CD14-positive monocyte (primary cell): Measurements from ENCODE around the gene PTGDS. TPM values are rescaled to one million over a fixed set of nuclear protein-coding genes. Genes with fewer than 3 reads are reported as not detected.

Experiments used
- DNase-seq, 3 donors: peaks; one replicate each; pipeline ENCODE4 v3.0.0-alpha.2; 2011 to 2022
- H2AFZ ChIP-seq: 2 replicates; pipeline ENCODE4 v1.6.0; 2012; ENCODE audit warnings: mild to moderate bottlenecking, low read depth, low read length, inconsistent platforms; ENCODE audit not compliant: insufficient read depth, poor library complexity, severe bottlenecking
- H3K27ac ChIP-seq, 2 donors: 1 replicate in 1 of 2; 2 replicates in 1 of 2; pipeline ENCODE4 v1.5.1; 2012 to 2013; ENCODE audit warnings: low read length in 2 of 2, control low read depth in 1 of 2, inconsistent platforms in 1 of 2, low read depth in 1 of 2, mild to moderate bottlenecking in 1 of 2
- H3K27me3 ChIP-seq, 2 donors: one replicate each; pipeline versions ENCODE4 v1.6.0 to v1.6.1; 2011 to 2013; ENCODE audit warnings: low read length in 2 of 2; ENCODE audit not compliant: control insufficient read depth in 2 of 2, insufficient read depth in 2 of 2
- H3K36me3 ChIP-seq, 2 donors: replicated peaks in 1 of 2; 1 replicate in 1 of 2; 2 replicates in 1 of 2; pipeline versions ENCODE4 v1.5.1 to v1.6.1; 2012 to 2013; ENCODE audit warnings: low read length in 2 of 2, control low read depth in 1 of 2, inconsistent platforms in 1 of 2, mild to moderate bottlenecking in 1 of 2; ENCODE audit not compliant: insufficient read depth in 2 of 2, control insufficient read depth in 1 of 2
- H3K4me1 ChIP-seq, 2 donors: 1 replicate in 1 of 2; 2 replicates in 1 of 2; pipeline versions ENCODE4 v1.5.1 to v1.6.1; 2012 to 2013; ENCODE audit warnings: low read length in 2 of 2, control low read depth in 1 of 2, inconsistent platforms in 1 of 2, mild to moderate bottlenecking in 1 of 2, moderate library complexity in 1 of 2; ENCODE audit not compliant: insufficient read depth in 2 of 2, control insufficient read depth in 1 of 2
- H3K4me2 ChIP-seq: replicated peaks from 2 replicates; pipeline ENCODE3; 2012; ENCODE audit warnings: low read length, moderate library complexity, mild to moderate bottlenecking; ENCODE audit not compliant: poor library complexity, severe bottlenecking; ENCODE audit errors: extremely low read depth
- H3K4me3 ChIP-seq, 3 experiments: fragments of 200-600 bp in 1 of 3; sonication (generic) in 1 of 3; replicated peaks in 1 of 3; 1 replicate in 2 of 3; 2 replicates in 1 of 3; pipeline ENCODE4 v1.5.1; 2011 to 2013; ENCODE audit warnings: low read length in 3 of 3, mild to moderate bottlenecking in 3 of 3, control low read depth in 2 of 3, low read depth in 2 of 3, inconsistent platforms in 1 of 3, moderate library complexity in 1 of 3
- H3K79me2 ChIP-seq: 2 replicates; pipeline ENCODE4 v1.6.0; 2012; ENCODE audit warnings: mild to moderate bottlenecking, control low read depth, inconsistent platforms, low read length, moderate library complexity; ENCODE audit not compliant: insufficient read depth
- H3K9ac ChIP-seq: 2 replicates; pipeline ENCODE4 v1.6.0; 2017; ENCODE audit warnings: low read length, mild to moderate bottlenecking; ENCODE audit not compliant: insufficient read depth, poor library complexity, severe bottlenecking
- H3K9me3 ChIP-seq, 2 donors: replicated peaks in 1 of 2; 1 replicate in 1 of 2; 2 replicates in 1 of 2; pipeline versions ENCODE4 v1.5.1 to v1.6.1; 2012 to 2013; ENCODE audit warnings: low read length in 2 of 2, control low read depth in 1 of 2; ENCODE audit not compliant: control insufficient read depth in 1 of 2, insufficient read depth in 1 of 2
- H4K20me1 ChIP-seq: 2 replicates; pipeline ENCODE4 v1.6.0; 2012; ENCODE audit warnings: mild to moderate bottlenecking, low read length, control low read depth, moderate library complexity; ENCODE audit not compliant: insufficient read depth
- H3K27ac Mint-ChIP-seq, 7 donors: one replicate each; pipeline ENCODE4 v1.8.0; 2020; ENCODE audit warnings: mild to moderate bottlenecking in 7 of 7, mixed read lengths in 7 of 7, moderate library complexity in 6 of 7, inconsistent platforms in 2 of 7
- H3K27me3 Mint-ChIP-seq, 3 donors: one replicate each; pipeline ENCODE4 v1.8.0; 2021 to 2022; ENCODE audit warnings: low read depth in 3 of 3, mild to moderate bottlenecking in 3 of 3, mixed read lengths in 3 of 3, moderate library complexity in 3 of 3, inconsistent platforms in 1 of 3
- H3K36me3 Mint-ChIP-seq, 2 donors: one replicate each; pipeline ENCODE4 v1.8.0; 2020; ENCODE audit warnings: mixed read lengths in 2 of 2, inconsistent platforms in 1 of 2, mild to moderate bottlenecking in 1 of 2
- H3K4me1 Mint-ChIP-seq: one replicate; pipeline ENCODE4 v1.8.0; 2020; ENCODE audit warnings: mild to moderate bottlenecking, mixed read lengths
- H3K4me3 Mint-ChIP-seq, 2 donors: one replicate each; pipeline ENCODE4 v1.8.0; 2020; ENCODE audit warnings: mild to moderate bottlenecking in 2 of 2, mixed read lengths in 2 of 2, moderate library complexity in 1 of 2
- H3K9me3 Mint-ChIP-seq, 7 donors: one replicate each; pipeline ENCODE4 v1.8.0; 2020 to 2022; ENCODE audit warnings: mixed read lengths in 7 of 7, mild to moderate bottlenecking in 6 of 7, moderate library complexity in 6 of 7, inconsistent platforms in 2 of 7
- WGBS: methylation state at CpG from one replicate; pipeline ENCODE4 v1.1.5; 2013; ENCODE audit warnings: missing lambda C conversion rate; ENCODE audit not compliant: insufficient coverage; 5-methylcytosine and 5-hydroxymethylcytosine counted together
- intact Hi-C, 2 donors: fragments of 100-400 bp; cut with micrococcal nuclease; formaldehyde crosslinking; loops; one replicate each; pipeline versions ENCODE4 v1.15.0 to v1.15.1; 2023
- polyA plus RNA-seq, 3 donors: library from polyadenylated mRNA; depleted of rRNA in 1 of 3; unstranded in 2 of 3; stranded (reverse) in 1 of 3; fragments of 300-500 nt in 2 of 3; fragments of >200 nt in 1 of 3; fragmentation: Illumina TruSeq in 2 of 3; gene quantifications; 1 replicate in 2 of 3; 2 replicates in 1 of 3; pipeline ENCODE4 v1.2.3, GENCODE V29; 2012 to 2021
- TF ChIP-seq, protein P1 (sequence below): fragments of 200-600 bp; IDR thresholded peaks from one replicate; pipeline ENCODE4 v1.8.0; 2022; ENCODE audit warnings: antibody characterized with exemption, mild to moderate bottlenecking

The PTGDS gene
- polyA plus RNA-seq, 3 donors = 0.34 to 1.5 TPM; not detected in 1

DNA sequence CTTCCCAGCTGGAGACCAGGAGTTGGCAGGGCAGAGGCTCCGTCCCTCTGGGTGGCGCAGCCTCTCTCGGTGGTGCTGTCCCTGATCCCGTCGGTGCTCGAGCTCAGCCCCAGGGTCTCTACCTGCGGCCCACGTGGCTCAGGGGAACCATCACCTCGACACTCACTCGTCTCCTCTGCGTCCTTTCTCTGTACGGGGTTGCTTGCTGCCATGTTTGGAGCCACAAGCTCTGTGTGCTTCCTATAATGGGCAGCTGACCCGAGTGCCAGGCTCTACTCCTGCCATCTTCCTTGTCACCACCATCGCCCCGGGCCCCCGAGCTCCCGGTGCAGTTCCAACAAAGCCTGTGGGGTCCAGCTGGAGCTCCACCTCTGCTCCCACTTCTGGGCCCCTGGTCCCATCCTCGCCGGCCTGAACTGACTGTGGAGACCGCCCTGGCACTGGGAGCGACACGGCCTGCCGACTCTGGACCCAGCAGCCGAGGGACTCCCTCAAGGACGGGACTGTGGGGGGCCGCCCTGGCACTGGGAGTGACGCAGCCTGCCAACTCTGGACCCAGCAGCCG lies 37.8 kb upstream of the PTGDS start:
- Mint-ChIP-seq H3K4me1 (peaks cover 24% of the 10 kb centered on the region), H3K27me3 (no peaks in the 10 kb centered on the region), H3K27ac (peak overlapping the region in 1 of 7 donors; percentile 72), H3K36me3 (peaks cover 26 to 47% of the 10 kb centered on the region in 2 donors), H3K9me3 (peaks cover 0 to 3% (median 0%) of the 10 kb centered on the region in 7 donors), H3K4me3 (no peak overlapping the region)
- H3K4me1 ChIP-seq = peaks cover 23 to 30% of the 10 kb centered on the region in 2 donors
- DNase-seq = no peak
- H3K36me3 ChIP-seq = peaks cover 39 to 48% of the 10 kb centered on the region in 2 donors
- peaks cover 49% of the 10 kb centered on the region for H4K20me1 ChIP-seq
- H3K27ac ChIP-seq = no peak overlapping the region
- no peak overlapping the region for H3K9ac ChIP-seq
- no peak overlapping the region for H2AFZ ChIP-seq
- H3K79me2 ChIP-seq = peaks cover 20% of the 10 kb centered on the region
- H3K4me2 ChIP-seq = no peak overlapping the region
- TF ChIP-seq, protein P1, sequence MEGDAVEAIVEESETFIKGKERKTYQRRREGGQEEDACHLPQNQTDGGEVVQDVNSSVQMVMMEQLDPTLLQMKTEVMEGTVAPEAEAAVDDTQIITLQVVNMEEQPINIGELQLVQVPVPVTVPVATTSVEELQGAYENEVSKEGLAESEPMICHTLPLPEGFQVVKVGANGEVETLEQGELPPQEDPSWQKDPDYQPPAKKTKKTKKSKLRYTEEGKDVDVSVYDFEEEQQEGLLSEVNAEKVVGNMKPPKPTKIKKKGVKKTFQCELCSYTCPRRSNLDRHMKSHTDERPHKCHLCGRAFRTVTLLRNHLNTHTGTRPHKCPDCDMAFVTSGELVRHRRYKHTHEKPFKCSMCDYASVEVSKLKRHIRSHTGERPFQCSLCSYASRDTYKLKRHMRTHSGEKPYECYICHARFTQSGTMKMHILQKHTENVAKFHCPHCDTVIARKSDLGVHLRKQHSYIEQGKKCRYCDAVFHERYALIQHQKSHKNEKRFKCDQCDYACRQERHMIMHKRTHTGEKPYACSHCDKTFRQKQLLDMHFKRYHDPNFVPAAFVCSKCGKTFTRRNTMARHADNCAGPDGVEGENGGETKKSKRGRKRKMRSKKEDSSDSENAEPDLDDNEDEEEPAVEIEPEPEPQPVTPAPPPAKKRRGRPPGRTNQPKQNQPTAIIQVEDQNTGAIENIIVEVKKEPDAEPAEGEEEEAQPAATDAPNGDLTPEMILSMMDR = no peak
- WGBS = 97% methylated on average over 28 of the region's 28 CpGs
- H3K27me3 ChIP-seq = no peaks in the 10 kb centered on the region
- no peak overlapping the region for H3K4me3 ChIP-seq
- no peaks in the 10 kb centered on the region for H3K9me3 ChIP-seq
- intact Hi-C loops = no loop called here

DNA sequence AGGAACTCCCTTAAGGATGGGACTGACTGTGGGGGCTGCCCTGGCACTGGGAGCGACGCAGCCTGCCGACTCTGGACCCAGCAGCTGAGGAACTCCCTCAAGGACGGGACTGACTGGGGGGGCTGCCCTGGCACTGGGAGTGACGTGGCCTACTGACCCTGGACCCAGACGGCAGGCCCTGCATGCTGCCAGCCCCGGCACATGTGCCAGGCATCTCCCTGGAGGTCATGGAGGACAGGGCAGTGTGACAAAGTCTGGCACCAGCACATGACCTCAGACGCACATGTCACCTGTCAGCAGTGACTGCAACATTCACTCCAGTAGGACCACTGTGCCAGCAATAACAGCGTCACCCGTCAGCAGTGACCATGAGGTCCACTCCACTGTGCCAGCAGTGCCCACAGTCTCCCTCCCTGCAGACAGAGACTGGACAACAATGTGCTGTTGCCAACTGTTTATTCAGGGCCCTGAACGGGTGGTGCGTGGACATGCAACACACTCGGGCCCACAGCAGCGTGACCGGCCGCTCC lies 37.2 kb upstream of the PTGDS start:
- H3K4me2 ChIP-seq = no peak overlapping the region
- 88% methylated on average over 16 of the region's 16 CpGs for WGBS
- no peaks in the 10 kb centered on the region for H3K9me3 ChIP-seq
- H3K9me3 Mint-ChIP-seq = peaks cover 0 to 3% (median 0%) of the 10 kb centered on the region in 7 donors
- peaks cover 26 to 47% of the 10 kb centered on the region in 2 donors for H3K36me3 Mint-ChIP-seq
- H3K79me2 ChIP-seq = peaks cover 20% of the 10 kb centered on the region
- peaks cover 0 to 4% (median 0%) of the 10 kb centered on the region in 3 donors for H3K27me3 Mint-ChIP-seq
- peaks cover 49% of the 10 kb centered on the region for H4K20me1 ChIP-seq
- no peaks in the 10 kb centered on the region for H3K27me3 ChIP-seq
- peaks cover 39 to 48% of the 10 kb centered on the region in 2 donors for H3K36me3 ChIP-seq
- peaks cover 20 to 29% of the 10 kb centered on the region in 2 donors for H3K4me1 ChIP-seq
- intact Hi-C loops = loop anchor here (10.0 kb wide), 3 partner anchors 95 to 135 kb away; partner anchors contain the start of genes AJM1 (in 1 of the 2), FUT7 (in 1 of the 2), PHPT1 (in 1 of the 2) and RABL6 (in 1 of the 2)
- no peak overlapping the region for H3K4me3 Mint-ChIP-seq
- no peak overlapping the region for H3K4me3 ChIP-seq
- no peak overlapping the region for H3K9ac ChIP-seq
- H3K4me1 Mint-ChIP-seq = peaks cover 23% of the 10 kb centered on the region
- no peak overlapping the region for H3K27ac Mint-ChIP-seq
- TF ChIP-seq, protein P1 = no peak
- H2AFZ ChIP-seq = no peak overlapping the region
- H3K27ac ChIP-seq = no peak overlapping the region
- DNase-seq = no peak
